NCI-H774 (cell line): Measurements from ENCODE around the gene RHOT1.
"Not testable (repeated sequence)": the region's sequence is repeated elsewhere in the genome, so short reads cannot be mapped to it uniquely, and the experiment has no call there.

ENCODE experiments used
- DNase-seq: peaks from one replicate; lab custom pipeline; 2025; lab: John Stamatoyannopoulos, UW

Gene RHOT1

GRCh38 chr17:32227910-32228309, 85.6 kb downstream of the RHOT1 start:
- no peak for DNase-seq

- DNase-seq = no peak
Observed at GRCh38 chr17:32235588-32235987, 93.3 kb downstream of the RHOT1 start.

GRCh38 chr17:32239456-32239855, 97.2 kb downstream of the RHOT1 start:
- no peak for DNase-seq

GRCh38 chr17:32240750-32241149, 98.4 kb downstream of the RHOT1 start:
- no peak for DNase-seq

GRCh38 chr17:32241640-32242039, 99.3 kb downstream of the RHOT1 start:
- DNase-seq = no peak

GRCh38 chr17:32249475-32249874, 107.2 kb downstream of the RHOT1 start:
- no peak for DNase-seq

GRCh38 chr17:32253117-32253611, 110.9 kb downstream of the RHOT1 start:
- DNase-seq = peak; percentile 71

- no peak for DNase-seq
Observed at GRCh38 chr17:32256012-32256700, 113.9 kb downstream of the RHOT1 start.

GRCh38 chr17:32256701-32257019, 114.4 kb downstream of the RHOT1 start:
- no peak for DNase-seq

- DNase-seq = no peak
Observed at GRCh38 chr17:32258383-32259140, 116.3 kb downstream of the RHOT1 start.

GRCh38 chr17:32259586-32259985, 117.3 kb downstream of the RHOT1 start:
- no peak for DNase-seq

- no peak for DNase-seq
Observed at GRCh38 chr17:32261417-32261736, 119.1 kb downstream of the RHOT1 start.

- no peak for DNase-seq
Observed at GRCh38 chr17:32261936-32262510, 119.7 kb downstream of the RHOT1 start.

- DNase-seq = not testable (repeated sequence)
Observed at GRCh38 chr17:32263515-32263914, 121.2 kb downstream of the RHOT1 start.

- no peak for DNase-seq
Observed at GRCh38 chr17:32264140-32264799, 122.0 kb downstream of the RHOT1 start.

GRCh38 chr17:32264823-32265191, 122.5 kb downstream of the RHOT1 start:
- no peak for DNase-seq

- peak; percentile 14 for DNase-seq
Observed at GRCh38 chr17:32265192-32265923, 123.1 kb downstream of the RHOT1 start, which contains the start of gene RHBDL3. Gene RHBDL3, plus strand, starts transcription at chr17:32265832. Its CDS starts 358 bp downstream, at chr17:32266190.

- no peak for DNase-seq
Observed at GRCh38 chr17:32266051-32266388, 123.7 kb downstream of the RHOT1 start.

GRCh38 chr17:32266389-32267301, 124.3 kb downstream of the RHOT1 start:
- no peak for DNase-seq

GRCh38 chr17:32267690-32268205, 125.4 kb downstream of the RHOT1 start:
- no peak for DNase-seq
